Skeletal muscle tissue (tissue), 4 donors: Measurements from ENCODE around the gene CRELD1. TPM values are rescaled to one million over a fixed set of nuclear protein-coding genes. Genes with fewer than 3 reads are reported as not detected.
"Not testable (repeated sequence)": the region's sequence is repeated elsewhere in the genome, so short reads cannot be mapped to it uniquely, and the experiment has no call there.

Experiments used
- H3K27ac ChIP-seq: one replicate; pipeline ENCODE4 v1.7.0; 2013; ENCODE audit warnings: mild to moderate bottlenecking, low read depth, low read length, inconsistent platforms
- H3K27me3 ChIP-seq, 3 donors: one replicate each; pipeline ENCODE4 v1.7.0; 2013; ENCODE audit warnings: low read length in 3 of 3; ENCODE audit not compliant: control insufficient read depth in 3 of 3, insufficient read depth in 3 of 3
- H3K36me3 ChIP-seq, 3 donors: one replicate each; pipeline ENCODE4 v1.7.0; 2013; ENCODE audit warnings: low read length in 3 of 3; ENCODE audit not compliant: control insufficient read depth in 3 of 3, insufficient read depth in 3 of 3
- H3K4me1 ChIP-seq, 3 donors: one replicate each; pipeline ENCODE4 v1.7.0; 2013; ENCODE audit warnings: low read length in 3 of 3, mild to moderate bottlenecking in 3 of 3; ENCODE audit not compliant: control insufficient read depth in 3 of 3, insufficient read depth in 3 of 3
- H3K4me3 ChIP-seq, 3 donors: one replicate each; pipeline ENCODE4 v1.7.0; 2013; ENCODE audit warnings: low read length in 3 of 3
- H3K9ac ChIP-seq, 3 donors: one replicate each; pipeline ENCODE4 v1.7.0; 2013; ENCODE audit warnings: low read length in 3 of 3, mild to moderate bottlenecking in 3 of 3, moderate library complexity in 2 of 3, low read depth in 1 of 3
- H3K9me3 ChIP-seq, 3 donors: one replicate each; pipeline ENCODE4 v1.7.0; 2013; ENCODE audit warnings: low read length in 3 of 3; ENCODE audit not compliant: control insufficient read depth in 3 of 3
- total RNA-seq: library from RNA; depleted of rRNA; stranded (reverse); fragments of >200 nt; gene quantifications from one replicate; pipeline ENCODE4 v1.2.3, GENCODE V29; 2014
- donor health status: Osteomylitis.

Gene CRELD1
- total RNA-seq, 1 donor from 2014 or later = 12.0 TPM

DNA sequence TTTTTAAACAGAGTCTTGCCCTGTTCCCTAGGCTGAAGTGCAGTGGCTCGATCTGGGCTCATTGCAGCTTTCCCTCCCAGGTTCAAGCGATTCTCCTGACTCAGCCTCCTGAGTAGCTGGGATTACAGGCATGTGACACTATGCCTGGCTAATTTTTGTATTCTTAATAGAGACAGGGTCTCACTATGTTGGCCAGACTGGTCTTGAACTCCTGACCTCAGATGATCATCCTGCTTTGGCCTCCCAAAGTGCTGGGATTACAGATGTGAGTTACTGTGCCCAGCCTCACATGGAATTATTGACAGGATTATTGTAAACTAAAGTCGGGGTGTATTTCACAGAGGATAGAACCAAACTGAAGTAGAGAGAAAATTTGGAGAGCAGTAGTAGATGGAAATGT lies 37.9 kb upstream of the CRELD1 start:
- Histone ChIP-seq H3K4me1 (peaks cover 3 to 16% (median 3%) of the 10 kb centered on the region in 3 donors), H3K36me3 (peaks cover 6 to 17% (median 8%) of the 10 kb centered on the region in 3 donors)
- H3K27me3 ChIP-seq, H3K27ac ChIP-seq, H3K9me3 ChIP-seq, H3K9ac ChIP-seq, H3K4me3 ChIP-seq: not testable (repeated sequence)

- peaks cover 6 to 17% (median 8%) of the 10 kb centered on the region in 3 donors for H3K36me3 ChIP-seq
These were observed 36.8 kb upstream of the CRELD1 start for GRCh38 chr3:9896755-9897407.

DNA sequence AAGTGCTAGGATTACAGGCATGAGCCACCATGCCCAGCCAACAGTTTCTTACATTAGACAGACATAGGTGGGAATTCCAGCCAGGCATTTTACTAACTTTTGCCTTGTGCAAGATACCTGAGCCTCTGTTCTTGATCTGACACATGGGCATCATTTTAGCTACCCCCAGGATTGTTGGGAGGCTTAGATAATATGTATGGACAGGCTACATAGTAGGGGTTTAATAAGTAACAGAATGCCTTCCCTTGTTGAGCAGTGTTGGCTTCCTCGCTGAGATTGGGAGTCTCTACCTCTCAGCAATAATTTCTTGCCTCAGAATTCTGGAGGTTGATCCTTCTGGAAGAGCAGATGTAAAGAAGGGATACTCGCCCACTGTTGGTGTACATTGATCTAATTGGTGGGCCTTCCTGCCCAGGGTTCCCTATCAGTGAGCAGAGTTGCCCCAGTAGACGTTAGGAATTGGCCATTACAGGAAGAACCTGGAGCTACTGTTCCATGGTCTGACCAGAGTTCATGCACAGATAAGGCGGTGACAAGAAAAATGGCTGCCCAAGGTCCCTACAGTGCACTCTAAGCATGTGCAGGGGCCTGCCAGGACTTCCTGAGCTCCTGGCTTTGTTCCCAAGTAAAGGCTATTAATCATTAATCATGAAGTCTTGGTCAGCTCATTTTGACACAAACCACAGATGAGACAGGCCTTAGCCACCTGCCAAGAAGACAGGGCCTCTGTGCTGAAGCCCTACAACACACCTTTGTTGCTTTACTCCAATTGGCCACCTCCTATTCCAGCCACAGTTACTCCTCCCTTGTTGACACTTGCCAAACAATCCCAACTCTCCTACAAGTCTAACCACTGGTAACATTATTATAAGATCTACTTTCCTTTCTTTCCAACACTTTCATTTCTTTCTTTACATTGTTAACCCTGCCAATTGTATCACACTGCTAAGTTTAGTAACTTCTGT lies 35.9 kb upstream of the CRELD1 start:
- Histone ChIP-seq H3K4me1 (peaks cover 0 to 14% (median 0%) of the 10 kb centered on the region in 3 donors), H3K27me3 (no peaks in the 10 kb centered on the region), H3K9ac (no peak overlapping the region), H3K36me3 (peaks cover 6 to 16% (median 6%) of the 10 kb centered on the region in 3 donors), H3K9me3 (no peaks in the 10 kb centered on the region), H3K27ac (no peak overlapping the region), H3K4me3 (no peak overlapping the region)

More at GRCh38 chr3:9896755-9897407, 36.8 kb upstream of the CRELD1 start:
- not testable (repeated sequence) for H3K9me3 ChIP-seq, H3K9ac ChIP-seq, H3K27ac ChIP-seq, H3K4me3 ChIP-seq, H3K27me3 ChIP-seq
- H3K4me1 ChIP-seq = peaks cover 0 to 16% (median 0%) of the 10 kb centered on the region in 3 donors

DNA sequence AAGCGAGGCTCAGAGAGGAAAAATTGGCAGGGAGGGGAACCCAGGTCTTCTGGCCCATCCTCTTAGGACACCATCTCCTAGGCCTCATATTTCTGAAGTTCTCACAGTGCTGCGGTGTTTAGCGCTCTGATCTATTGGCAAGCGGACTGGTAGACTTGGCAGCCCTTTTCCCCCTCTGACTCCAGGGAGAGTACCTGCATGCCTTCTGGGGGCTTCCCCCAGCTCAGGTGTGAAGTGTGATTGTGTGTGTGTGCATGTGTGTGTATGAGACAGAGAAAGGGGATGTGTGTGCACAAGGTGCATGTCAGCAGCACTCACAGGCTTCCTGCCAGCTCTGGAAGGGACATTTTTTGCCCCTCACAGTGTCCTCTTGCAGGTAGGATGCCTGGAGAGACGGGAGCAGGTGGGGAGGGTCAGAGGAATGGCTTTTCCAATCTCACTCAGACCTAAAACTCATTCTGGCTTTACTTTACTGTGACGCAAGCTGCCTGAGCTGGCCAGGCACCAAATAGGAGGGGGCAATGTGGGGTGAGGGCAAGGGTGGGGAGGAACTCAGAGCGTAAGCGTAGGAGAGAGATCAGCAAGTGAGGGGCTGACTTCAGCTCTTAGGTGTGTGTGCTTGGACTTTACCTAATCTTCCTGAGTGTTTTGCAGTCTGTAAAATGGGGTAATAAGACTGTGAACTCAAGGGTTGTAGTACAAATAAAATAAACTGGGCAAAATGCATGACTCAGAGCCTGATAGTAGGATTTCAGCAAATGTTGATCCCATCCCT lies 35.0 kb upstream of the CRELD1 start:
- Histone ChIP-seq H3K9me3 (no peaks in the 10 kb centered on the region), H3K27me3 (no peaks in the 10 kb centered on the region), H3K4me3 (no peak overlapping the region), H3K36me3 (peaks cover 0 to 6% (median 0%) of the 10 kb centered on the region in 3 donors), H3K4me1 (peaks cover 0 to 14% (median 2%) of the 10 kb centered on the region in 3 donors), H3K27ac (no peak overlapping the region), H3K9ac (no peak overlapping the region)

- Histone ChIP-seq H3K27ac (no peak overlapping the region), H3K4me1 (peaks cover 0 to 14% (median 2%) of the 10 kb centered on the region in 3 donors), H3K9me3 (no peaks in the 10 kb centered on the region), H3K4me3 (no peak overlapping the region), H3K36me3 (peaks cover 0 to 3% (median 0%) of the 10 kb centered on the region in 3 donors), H3K9ac (no peak overlapping the region), H3K27me3 (no peaks in the 10 kb centered on the region)
These were observed 34.3 kb upstream of the CRELD1 start for GRCh38 chr3:9899289-9899791.

- H3K4me1 ChIP-seq = peaks cover 0 to 14% (median 2%) of the 10 kb centered on the region in 3 donors
- H3K9ac ChIP-seq = not testable (repeated sequence)
These were observed 32.6 kb upstream of the CRELD1 start for GRCh38 chr3:9900965-9901415.

DNA sequence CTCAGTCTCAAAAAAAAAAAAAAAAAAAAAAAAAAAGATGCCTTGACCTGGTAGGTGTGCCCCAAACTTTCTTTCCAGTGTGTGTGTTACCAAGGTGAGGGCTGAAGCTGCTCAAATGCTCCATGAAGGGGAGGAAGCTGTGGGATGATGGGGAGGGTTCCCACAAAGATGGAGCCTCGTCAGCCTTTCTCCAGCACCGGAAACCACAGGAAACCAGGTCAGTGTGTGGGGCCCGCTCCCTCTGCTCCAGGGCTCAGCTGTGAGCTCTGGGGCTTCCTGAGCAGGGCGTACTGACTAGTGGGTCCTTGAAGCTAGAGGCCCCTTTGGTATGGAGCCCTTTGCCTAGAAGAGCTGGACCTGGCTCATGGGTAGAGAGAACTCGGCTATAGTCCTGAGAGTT lies 31.7 kb upstream of the CRELD1 start:
- H3K27me3 ChIP-seq = no peaks in the 10 kb centered on the region
- H3K4me1 ChIP-seq = peaks cover 0 to 14% (median 2%) of the 10 kb centered on the region in 3 donors
- no peak overlapping the region for H3K4me3 ChIP-seq
- H3K9me3 ChIP-seq = no peaks in the 10 kb centered on the region
- H3K9ac ChIP-seq = no peak overlapping the region
- H3K36me3 ChIP-seq = no peaks in the 10 kb centered on the region
- H3K27ac ChIP-seq = no peak overlapping the region

More at GRCh38 chr3:9900965-9901415, 32.6 kb upstream of the CRELD1 start:
- not testable (repeated sequence) for H3K27me3 ChIP-seq, H3K4me3 ChIP-seq, H3K27ac ChIP-seq, H3K9me3 ChIP-seq, H3K36me3 ChIP-seq

DNA sequence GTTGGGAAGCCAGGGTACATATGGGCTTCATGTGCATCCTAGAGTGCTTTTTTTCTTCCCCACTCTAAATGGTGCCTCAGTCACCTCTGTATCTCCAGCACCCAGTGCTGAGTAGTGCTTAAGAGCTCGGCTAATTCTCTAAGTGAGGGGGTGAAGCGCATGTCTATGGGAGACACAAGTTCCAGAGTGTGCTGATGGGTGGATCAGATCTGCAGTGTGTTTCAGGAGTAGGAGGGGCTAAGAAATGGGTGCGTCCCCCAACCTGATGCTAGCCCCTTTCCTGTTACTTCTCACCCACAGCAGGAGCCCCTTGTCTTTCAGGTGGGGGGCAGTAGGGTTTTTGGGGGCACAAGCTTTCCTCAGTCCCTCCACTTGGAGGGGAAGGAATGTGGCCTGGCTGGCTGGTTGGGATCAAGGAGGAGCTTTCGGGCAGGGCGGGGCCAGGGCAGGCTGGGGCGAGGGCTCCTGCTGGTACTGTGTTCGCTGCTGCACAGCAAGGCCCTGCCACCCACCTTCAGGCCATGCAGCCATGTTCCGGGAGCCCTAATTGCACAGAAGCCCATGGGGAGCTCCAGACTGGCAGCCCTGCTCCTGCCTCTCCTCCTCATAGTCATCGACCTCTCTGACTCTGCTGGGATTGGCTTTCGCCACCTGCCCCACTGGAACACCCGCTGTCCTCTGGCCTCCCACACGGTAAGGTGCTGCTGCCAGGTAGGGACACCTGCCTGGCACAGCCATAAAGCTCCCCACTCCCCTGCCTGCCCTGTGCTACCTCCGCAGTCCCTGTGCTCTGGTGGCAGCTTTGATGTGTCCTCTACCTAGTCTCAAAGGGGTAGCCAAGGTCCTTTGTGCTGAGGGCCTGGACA lies 31.0 kb upstream of the CRELD1 start, which contains the start of gene IL17RE:
TSS of gene IL17RE (plus strand) at position 477 of the 866 bp plus-strand sequence. CDS start at position 562, 85 bp downstream.
- no peaks in the 10 kb centered on the region for H3K9me3 ChIP-seq
- H3K27me3 ChIP-seq = no peaks in the 10 kb centered on the region
- peak within 1 kb of the TSS; percentile 18 for H3K27ac ChIP-seq
- H3K36me3 ChIP-seq = no peaks in the 10 kb centered on the region
- peak within 1 kb of the TSS in 1 of 3 donors; percentile 62 for H3K9ac ChIP-seq
- peaks cover 0 to 14% (median 2%) of the 10 kb centered on the region in 3 donors for H3K4me1 ChIP-seq
- H3K4me3 ChIP-seq = peak within 1 kb of the TSS; percentile 14 to 41 (median 40)
